Measurements from ENCODE around the gene B4GALNT4. TPM values are rescaled to one million over a fixed set of nuclear protein-coding genes. Genes with fewer than 3 reads are reported as not detected.
"Not testable (repeated sequence)": the region's sequence is repeated elsewhere in the genome, so short reads cannot be mapped to it uniquely, and the experiment has no call there.

B4GALNT4 gene
- total RNA-seq, 2 experiments from 2014 or later, result 1.1 to 1.9 TPM

DNA sequence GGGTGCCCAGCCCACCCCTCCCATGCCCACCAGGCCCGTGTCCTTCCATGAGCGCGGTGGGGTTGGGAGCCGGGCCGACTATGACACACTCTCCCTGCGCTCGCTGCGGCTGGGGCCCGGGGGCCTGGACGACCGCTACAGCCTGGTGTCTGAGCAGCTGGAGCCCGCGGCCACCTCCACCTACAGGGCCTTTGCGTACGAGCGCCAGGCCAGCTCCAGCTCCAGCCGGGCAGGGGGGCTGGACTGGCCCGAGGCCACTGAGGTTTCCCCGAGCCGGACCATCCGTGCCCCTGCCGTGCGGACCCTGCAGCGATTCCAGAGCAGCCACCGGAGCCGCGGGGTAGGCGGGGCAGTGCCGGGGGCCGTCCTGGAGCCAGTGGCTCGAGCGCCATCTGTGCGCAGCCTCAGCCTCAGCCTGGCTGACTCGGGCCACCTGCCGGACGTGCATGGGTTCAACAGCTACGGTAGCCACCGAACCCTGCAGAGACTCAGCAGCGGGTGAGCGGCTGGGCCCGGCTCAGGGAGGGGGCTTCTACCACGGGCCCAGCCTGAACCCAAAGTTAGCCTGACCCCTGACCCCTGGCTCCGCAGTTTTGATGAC is 27.7 kb downstream of the B4GALNT4 start:
- Mint-ChIP-seq H3K27ac (no peak overlapping the region), H3K4me3 (no peak overlapping the region), H3K36me3 (peaks cover 3% of the 10 kb centered on the region), H3K9me3 (no peaks in the 10 kb centered on the region), H3K27me3 (no peaks in the 10 kb centered on the region), H3K4me1 (no peaks in the 10 kb centered on the region)
- peak; percentile 69 for DNase-seq

DNA sequence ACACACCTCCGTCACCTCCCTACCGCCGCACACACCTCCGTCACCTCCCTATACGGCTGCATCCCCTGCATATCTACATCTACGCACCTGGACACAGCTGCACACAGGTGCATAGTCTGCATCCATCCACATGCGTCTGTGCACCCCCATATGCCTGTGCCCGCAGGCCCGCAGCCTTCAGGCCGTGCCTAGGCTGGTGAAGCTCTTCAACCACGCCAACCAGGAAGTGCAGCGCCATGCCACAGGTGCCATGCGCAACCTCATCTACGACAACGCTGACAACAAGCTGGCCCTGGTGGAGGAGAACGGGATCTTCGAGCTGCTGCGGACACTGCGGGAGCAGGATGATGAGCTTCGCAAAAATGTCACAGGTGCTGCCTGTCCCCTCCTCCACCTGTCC is 29.5 kb downstream of the B4GALNT4 start:
- Mint-ChIP-seq H3K9me3 (no peaks in the 10 kb centered on the region), H3K4me1 (no peaks in the 10 kb centered on the region), H3K27ac (no peak overlapping the region), H3K4me3 (no peak overlapping the region), H3K27me3 (no peaks in the 10 kb centered on the region), H3K36me3 (peaks cover 3% of the 10 kb centered on the region)
- DNase-seq, result no peak

DNA sequence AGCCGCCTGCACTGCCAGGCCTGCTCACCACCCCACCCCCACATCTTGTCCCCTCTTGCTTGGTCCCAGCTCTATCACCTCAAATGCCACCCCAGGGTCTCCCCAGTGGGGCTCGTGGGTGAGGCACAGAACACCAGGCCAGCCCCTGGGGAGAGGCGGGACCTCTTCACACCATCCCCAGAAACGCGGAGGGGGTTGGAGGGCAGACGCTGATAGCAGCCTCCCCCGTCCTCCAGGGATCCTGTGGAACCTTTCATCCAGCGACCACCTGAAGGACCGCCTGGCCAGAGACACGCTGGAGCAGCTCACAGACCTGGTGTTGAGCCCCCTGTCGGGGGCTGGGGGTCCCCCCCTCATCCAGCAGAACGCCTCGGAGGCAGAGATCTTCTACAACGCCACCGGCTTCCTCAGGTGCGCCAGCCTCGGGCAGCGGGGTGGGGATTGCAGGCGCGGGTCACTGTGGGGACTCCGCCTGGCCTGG is 30.5 kb downstream of the B4GALNT4 start:
- no peak overlapping the region for H3K4me3 Mint-ChIP-seq
- no peaks in the 10 kb centered on the region for H3K4me1 Mint-ChIP-seq
- DNase-seq, result no peak
- no peaks in the 10 kb centered on the region for H3K27me3 Mint-ChIP-seq
- H3K36me3 Mint-ChIP-seq, result peaks cover 3% of the 10 kb centered on the region
- H3K9me3 Mint-ChIP-seq, result no peaks in the 10 kb centered on the region
- no peak overlapping the region for H3K27ac Mint-ChIP-seq

DNA sequence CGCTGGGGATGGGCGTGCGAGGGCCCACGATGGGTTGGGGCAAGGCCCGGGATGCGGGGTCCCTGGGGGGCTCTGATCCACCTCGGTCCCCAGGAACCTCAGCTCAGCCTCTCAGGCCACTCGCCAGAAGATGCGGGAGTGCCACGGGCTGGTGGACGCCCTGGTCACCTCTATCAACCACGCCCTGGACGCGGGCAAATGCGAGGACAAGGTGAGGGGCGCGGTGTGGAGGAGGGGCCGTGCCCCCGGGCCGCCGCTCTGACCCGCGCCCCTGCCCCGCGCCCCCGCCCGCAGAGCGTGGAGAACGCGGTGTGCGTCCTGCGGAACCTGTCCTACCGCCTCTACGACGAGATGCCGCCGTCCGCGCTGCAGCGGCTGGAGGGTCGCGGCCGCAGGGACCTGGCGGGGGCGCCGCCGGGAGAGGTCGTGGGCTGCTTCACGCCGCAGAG is 31.0 kb downstream of the B4GALNT4 start:
- Mint-ChIP-seq H3K27ac (no peak overlapping the region), H3K9me3 (no peaks in the 10 kb centered on the region), H3K36me3 (peaks cover 3% of the 10 kb centered on the region), H3K27me3 (no peaks in the 10 kb centered on the region), H3K4me1 (peaks cover under 1% of the 10 kb centered on the region), H3K4me3 (no peak overlapping the region)
- DNase-seq, result no peak

DNA sequence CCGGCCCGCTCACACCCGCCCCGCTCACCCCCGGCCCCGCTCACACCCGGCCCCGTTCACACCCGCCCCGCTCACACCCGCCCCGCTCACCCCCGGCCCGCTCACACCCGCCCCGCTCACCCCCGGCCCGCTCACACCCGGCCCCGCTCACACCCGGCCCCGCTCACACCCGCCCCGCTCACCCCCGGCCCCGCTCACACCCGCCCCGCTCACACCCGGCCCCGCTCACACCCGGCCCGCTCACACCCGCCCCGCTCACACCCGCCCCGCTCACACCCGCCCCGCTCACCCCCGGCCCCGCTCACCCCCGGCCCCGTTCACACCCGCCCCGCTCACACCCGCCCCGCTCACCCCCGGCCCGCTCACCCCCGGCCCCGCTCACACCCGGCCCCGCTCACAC is 31.9 kb downstream of the B4GALNT4 start:
- not testable (repeated sequence) for H3K36me3 Mint-ChIP-seq, DNase-seq, H3K9me3 Mint-ChIP-seq, H3K4me3 Mint-ChIP-seq, H3K27me3 Mint-ChIP-seq, H3K4me1 Mint-ChIP-seq, H3K27ac Mint-ChIP-seq

DNA sequence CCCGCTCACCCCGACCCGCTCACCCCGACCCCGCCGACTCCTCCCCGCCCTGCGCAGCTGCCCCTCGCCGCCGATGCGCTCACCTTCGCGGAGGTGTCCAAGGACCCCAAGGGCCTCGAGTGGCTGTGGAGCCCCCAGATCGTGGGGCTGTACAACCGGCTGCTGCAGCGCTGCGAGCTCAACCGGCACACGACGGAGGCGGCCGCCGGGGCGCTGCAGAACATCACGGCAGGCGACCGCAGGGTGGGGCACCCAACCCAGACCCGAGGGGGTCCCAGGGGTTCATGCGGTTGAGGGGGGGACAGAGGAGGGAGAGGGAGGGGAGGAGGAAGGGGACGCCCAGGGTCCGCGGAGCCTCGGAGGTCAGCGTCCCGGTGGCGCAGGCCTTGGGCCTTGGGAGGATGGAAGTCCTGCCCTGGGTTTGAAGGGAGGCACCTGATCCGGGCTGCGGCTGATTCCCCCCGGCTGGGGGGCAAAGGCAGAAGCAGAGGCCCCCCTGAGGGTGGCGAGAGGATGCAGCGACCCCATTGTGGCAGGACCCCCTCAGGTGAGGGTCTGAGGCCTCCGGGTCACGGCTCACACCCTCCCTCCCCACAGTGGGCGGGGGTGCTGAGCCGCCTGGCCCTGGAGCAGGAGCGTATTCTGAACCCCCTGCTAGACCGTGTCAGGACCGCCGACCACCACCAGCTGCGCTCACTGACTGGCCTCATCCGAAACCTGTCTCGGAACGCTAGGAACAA is 33.9 kb downstream of the B4GALNT4 start:
- Mint-ChIP-seq H3K9me3 (no peaks in the 10 kb centered on the region), H3K27me3 (no peaks in the 10 kb centered on the region), H3K27ac (no peak overlapping the region), H3K36me3 (peaks cover 3% of the 10 kb centered on the region), H3K4me3 (no peak overlapping the region), H3K4me1 (peaks cover 5% of the 10 kb centered on the region)
- no peak for DNase-seq

DNA sequence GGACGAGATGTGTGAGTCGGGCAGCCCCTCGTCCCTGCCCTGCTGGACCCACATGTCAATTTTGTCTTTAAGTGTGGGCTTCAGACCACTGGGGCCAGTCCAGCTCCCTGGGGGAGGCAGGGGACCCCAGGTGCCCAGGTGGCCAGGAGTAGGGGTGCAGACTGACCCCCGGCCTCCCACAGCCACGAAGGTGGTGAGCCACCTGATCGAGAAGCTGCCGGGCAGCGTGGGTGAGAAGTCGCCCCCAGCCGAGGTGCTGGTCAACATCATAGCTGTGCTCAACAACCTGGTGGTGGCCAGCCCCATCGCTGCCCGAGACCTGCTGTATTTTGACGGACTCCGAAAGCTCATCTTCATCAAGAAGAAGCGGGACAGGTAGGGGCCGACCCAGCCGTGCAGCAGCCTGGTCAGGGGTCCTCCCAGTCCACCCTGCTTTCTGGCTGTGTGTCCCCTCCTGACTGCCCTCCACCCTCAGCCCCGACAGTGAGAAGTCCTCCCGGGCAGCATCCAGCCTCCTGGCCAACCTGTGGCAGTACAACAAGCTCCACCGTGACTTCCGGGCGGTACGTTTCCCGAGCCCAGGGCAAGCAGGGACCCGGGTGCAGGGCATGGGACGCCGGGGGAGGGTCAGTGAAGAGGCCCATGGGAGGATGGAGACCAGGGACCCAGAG is 34.6 kb downstream of the B4GALNT4 start:
- H3K4me1 Mint-ChIP-seq, result peaks cover 5% of the 10 kb centered on the region
- no peak overlapping the region for H3K27ac Mint-ChIP-seq
- H3K27me3 Mint-ChIP-seq, result no peaks in the 10 kb centered on the region
- H3K4me3 Mint-ChIP-seq, result no peak overlapping the region
- H3K36me3 Mint-ChIP-seq, result no peaks in the 10 kb centered on the region
- H3K9me3 Mint-ChIP-seq, result no peaks in the 10 kb centered on the region
- no peak for DNase-seq

DNA sequence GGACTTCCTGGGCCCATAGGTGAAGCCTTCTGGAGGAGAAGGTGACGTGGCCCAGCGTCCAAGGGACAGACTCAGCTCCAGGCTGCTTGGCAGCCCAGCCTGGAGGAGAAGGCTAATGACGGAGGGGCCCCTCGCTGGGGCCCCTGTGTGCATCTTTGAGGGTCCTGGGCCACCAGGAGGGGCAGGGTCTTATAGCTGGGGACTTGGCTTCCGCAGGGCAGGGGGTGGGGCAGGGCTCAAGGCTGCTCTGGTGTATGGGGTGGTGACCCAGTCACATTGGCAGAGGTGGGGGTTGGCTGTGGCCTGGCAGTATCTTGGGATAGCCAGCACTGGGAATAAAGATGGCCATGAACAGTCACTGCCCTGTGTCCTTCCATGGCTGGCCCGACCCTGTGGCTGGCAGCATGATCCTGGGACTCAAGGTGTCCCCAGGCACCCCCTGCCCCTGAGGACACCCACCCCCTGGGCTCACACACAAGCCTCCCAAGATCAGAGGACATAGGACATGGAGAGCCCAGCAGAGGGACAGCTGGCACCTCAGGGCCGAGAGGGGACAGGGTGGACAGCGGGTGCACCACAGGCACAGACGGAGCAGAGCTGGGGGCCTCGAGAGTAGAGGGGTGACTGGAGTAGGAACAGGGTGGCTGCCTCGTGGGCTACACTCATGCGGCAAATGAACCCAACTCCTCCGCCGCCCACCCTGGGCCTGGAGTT is 35.4 kb downstream of the B4GALNT4 start:
- Mint-ChIP-seq H3K9me3 (no peaks in the 10 kb centered on the region), H3K27ac (no peak overlapping the region), H3K27me3 (no peaks in the 10 kb centered on the region), H3K4me3 (no peak overlapping the region), H3K36me3 (no peaks in the 10 kb centered on the region), H3K4me1 (peaks cover 5% of the 10 kb centered on the region)
- no peak for DNase-seq

DNA sequence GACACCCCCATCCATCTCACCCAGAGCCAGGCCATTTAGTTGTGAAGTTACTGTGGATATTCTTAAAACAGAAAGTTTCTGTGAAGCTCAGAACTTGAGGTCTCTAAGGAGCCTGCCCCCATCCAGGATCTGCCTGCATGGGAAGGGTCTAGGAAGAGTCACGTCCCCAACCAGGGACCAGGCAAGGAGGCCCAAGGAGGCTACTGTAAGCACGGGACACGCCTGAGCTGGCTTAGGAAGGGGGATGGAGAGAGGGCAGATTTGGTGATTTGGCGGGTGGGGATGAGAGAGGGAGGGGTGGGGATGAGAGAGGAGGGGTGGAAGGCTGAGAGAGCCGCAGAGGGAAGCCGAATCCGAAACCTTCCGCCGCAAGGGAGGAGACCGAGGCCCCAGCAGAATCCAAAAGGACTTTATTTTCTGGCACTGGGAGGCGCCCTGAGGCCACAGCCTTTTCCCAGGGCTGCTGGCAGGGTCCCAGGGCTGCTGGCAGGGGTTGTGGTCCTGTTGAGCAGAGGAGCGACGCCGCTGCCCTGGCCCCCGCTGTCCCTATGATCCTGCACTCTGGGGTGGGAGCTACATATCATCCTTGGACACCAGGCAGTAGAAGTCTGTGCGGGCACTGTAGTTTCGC is 36.1 kb downstream of the B4GALNT4 start:
- no peaks in the 10 kb centered on the region for H3K36me3 Mint-ChIP-seq
- H3K27me3 Mint-ChIP-seq, result no peaks in the 10 kb centered on the region
- no peak overlapping the region for H3K27ac Mint-ChIP-seq
- no peaks in the 10 kb centered on the region for H3K9me3 Mint-ChIP-seq
- peaks cover 5% of the 10 kb centered on the region for H3K4me1 Mint-ChIP-seq
- no peak for DNase-seq
- peak overlapping the region; percentile 61 for H3K4me3 Mint-ChIP-seq

DNA sequence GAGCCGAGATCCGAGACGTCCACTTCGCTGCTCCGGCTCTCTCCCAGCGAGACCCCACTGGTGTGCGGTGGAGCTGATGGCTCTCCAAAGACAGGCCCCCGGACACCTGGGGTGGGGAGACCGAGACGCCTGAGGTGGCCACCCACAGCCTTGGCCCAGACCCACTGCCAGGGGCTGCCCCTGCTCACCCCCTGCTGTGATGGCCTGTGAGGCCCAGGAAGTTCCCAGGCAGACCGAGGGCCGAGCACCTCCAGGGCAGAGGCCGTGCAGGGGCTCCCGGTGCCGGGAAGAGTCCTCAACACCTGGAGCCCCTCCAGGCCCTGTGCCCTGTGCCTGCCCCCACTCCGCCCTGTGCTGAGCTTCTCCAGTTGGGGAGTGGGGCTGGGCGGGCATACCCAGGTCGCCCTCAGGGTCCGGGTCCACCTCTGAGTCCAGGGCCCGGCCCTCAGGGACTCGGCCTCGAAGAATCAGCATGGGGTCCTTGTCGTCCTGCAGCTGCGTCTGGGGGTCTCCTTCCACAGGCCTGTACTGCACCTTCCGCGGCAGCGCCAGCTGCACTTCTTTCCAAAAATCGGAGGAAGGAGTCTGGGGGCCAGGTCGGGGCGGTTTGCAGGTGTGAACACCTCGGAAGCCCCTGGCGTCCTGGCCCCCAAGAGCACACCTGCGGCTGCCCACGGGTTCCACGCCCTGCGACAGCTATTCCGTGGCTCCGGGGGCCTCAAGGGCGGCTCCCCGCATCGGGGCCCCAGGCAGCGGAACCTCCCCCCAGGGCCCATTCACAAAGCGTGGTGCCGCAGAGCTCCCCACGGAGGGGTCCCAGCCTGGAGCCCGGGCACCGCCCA is 36.9 kb downstream of the B4GALNT4 start:
- H3K27ac Mint-ChIP-seq, result no peak overlapping the region
- no peaks in the 10 kb centered on the region for H3K36me3 Mint-ChIP-seq
- no peak overlapping the region for H3K4me3 Mint-ChIP-seq
- no peaks in the 10 kb centered on the region for H3K9me3 Mint-ChIP-seq
- peaks cover 5% of the 10 kb centered on the region for H3K4me1 Mint-ChIP-seq
- no peaks in the 10 kb centered on the region for H3K27me3 Mint-ChIP-seq
- DNase-seq, result no peak

DNA sequence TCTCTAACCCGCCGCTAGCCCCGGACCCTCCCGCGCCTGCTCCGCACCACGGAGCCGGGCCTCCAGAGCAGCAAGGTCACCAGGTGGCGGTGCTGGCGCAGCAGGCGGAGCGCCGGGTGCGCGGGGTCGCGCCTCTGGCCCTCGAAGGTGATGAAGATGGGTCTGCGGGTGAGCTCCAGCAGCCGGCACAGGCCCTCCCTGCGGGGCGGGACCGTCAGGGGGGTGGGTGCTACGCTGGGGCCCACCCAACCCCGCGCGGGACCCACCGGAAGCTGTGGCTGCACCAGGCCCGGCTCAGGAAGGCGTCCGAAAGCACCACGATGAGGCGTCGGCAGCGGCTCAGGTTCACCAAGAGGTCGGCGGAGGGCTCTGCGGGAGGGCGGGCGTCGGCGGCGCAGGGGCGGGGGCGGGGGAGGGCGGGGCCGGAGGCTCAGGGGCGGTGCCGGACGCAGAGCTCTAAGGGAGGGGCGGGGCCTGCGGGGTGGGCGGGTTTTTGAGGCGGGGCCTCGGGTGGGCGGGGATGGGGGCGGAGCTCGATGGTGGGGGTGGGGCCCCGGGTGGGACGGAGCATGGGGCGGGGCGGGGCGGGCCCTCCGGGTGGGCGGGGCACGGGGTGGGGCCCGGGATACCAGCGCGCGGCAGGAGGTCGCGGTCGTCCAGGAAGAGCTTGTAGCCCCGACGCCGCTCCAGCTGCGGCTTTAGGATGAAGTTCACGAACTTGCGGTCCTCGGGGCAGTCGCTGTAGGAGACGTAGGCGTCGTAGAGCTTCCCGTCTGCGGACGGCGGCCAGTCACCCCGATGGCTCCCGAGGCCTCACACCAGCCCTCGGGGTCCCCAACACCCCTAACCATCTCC is 37.7 kb downstream of the B4GALNT4 start:
- Mint-ChIP-seq H3K4me3 (peak overlapping the region; percentile 37), H3K27me3 (no peaks in the 10 kb centered on the region), H3K9me3 (no peaks in the 10 kb centered on the region), H3K4me1 (peaks cover 5% of the 10 kb centered on the region), H3K27ac (no peak overlapping the region), H3K36me3 (no peaks in the 10 kb centered on the region)
- peak; percentile 94 for DNase-seq

DNA sequence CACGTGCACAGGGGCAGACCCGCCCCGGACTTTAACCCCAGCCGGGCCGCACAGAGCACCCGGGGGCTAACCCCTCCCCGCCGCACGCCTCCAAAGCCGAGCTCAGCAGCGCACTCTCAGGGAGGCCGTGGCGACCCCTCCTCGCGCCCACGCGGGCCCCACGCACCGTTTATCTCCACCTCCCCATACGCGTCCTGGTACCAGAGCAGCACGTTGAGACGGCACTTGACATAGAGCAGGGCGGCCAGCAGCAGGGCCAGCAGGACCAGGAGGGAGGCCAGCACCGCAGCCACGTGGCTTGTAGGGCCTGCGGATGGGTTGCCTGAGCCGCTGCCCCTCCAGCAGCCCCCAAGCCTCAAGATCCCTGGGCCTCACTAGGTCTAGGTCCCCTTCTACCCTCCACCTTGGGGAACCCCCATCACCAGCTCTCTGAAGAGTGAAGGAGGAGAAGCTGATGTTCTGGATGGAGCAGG is 38.4 kb downstream of the B4GALNT4 start:
- H3K27ac Mint-ChIP-seq, result no peak overlapping the region
- H3K4me3 Mint-ChIP-seq, result no peak overlapping the region
- no peaks in the 10 kb centered on the region for H3K36me3 Mint-ChIP-seq
- peaks cover 5% of the 10 kb centered on the region for H3K4me1 Mint-ChIP-seq
- H3K9me3 Mint-ChIP-seq, result no peaks in the 10 kb centered on the region
- no peak for DNase-seq
- H3K27me3 Mint-ChIP-seq, result no peaks in the 10 kb centered on the region

Measured in activated naive CD8-positive, alpha-beta T cell treated with anti-CD3 and anti-CD28 coated beads for 36 hours (primary cell).